K562 (cell line): ENCODE results near the gene AGPAT2. TPM values are rescaled to one million over a fixed set of nuclear protein-coding genes. Genes with fewer than 3 reads are reported as not detected.

Experiments
- GATAD2B ChIP-seq: fragments of 450-650 bp; IDR thresholded peaks from 2 replicates; pipeline ENCODE4 v1.6.1; 2017; ENCODE audit warnings: mild to moderate bottlenecking, borderline replicate concordance
- HDAC3 ChIP-seq: fragments of 450-650 bp; IDR thresholded peaks from 2 replicates; pipeline ENCODE4 v1.6.1; 2018; ENCODE audit warnings: borderline replicate concordance, mild to moderate bottlenecking, moderate library complexity; ENCODE audit not compliant: partially characterized antibody
- KDM1A ChIP-seq, 2 experiments: fragments of 450-650 bp; IDR thresholded peaks; 2 replicates each; pipeline ENCODE4 v1.6.1; 2016; ENCODE audit warnings: mild to moderate bottlenecking in 2 of 2
- MECOM ChIP-seq: fragments of 250-450 bp; sonication (Bioruptor Pico); IDR thresholded peaks from 2 replicates; pipeline ENCODE4 v1.8.0; 2022; ENCODE audit warnings: inconsistent platforms
- NBN ChIP-seq: fragments of 450-650 bp; IDR thresholded peaks from 2 replicates; pipeline ENCODE4 v1.6.1; 2016; ENCODE audit warnings: low read depth, mild to moderate bottlenecking
- NRF1 ChIP-seq, 2 experiments: fragments of 450-650 bp; IDR thresholded peaks in 1 of 2; conservative IDR thresholded peaks in 1 of 2; 2 replicates each; pipeline ENCODE4 v1.6.1; 2014; ENCODE audit warnings: mild to moderate bottlenecking in 2 of 2
- PHF20 ChIP-seq: fragments of 450-650 bp; IDR thresholded peaks from 2 replicates; pipeline ENCODE4 v1.6.1; 2018; ENCODE audit not compliant: partially characterized antibody
- ZKSCAN8 ChIP-seq: fragments of 200-800 bp; sonication (Bioruptor generic); IDR thresholded peaks from 2 replicates; pipeline ENCODE4 v1.6.1; 2016; ENCODE audit warnings: missing genetic modification characterization, missing compliant biosample characterization
- ZNF23 ChIP-seq: fragments of 250-450 bp; sonication (Bioruptor Pico); IDR thresholded peaks from 2 replicates; pipeline ENCODE4 v1.4.0; 2020; ENCODE audit warnings: mild to moderate bottlenecking
- ZNF311 ChIP-seq: fragments of 250-450 bp; sonication (Bioruptor Pico); IDR thresholded peaks from 2 replicates; pipeline ENCODE4 v1.4.0; 2020; ENCODE audit warnings: mild to moderate bottlenecking, moderate library complexity
- ZNF707 ChIP-seq: fragments of 250-450 bp; sonication (Bioruptor Pico); conservative IDR thresholded peaks from 2 replicates; pipeline ENCODE4 v1.8.0; 2022; ENCODE audit warnings: inconsistent platforms, mild to moderate bottlenecking, moderate library complexity
- polyA plus RNA-seq, 8 experiments: library from polyadenylated mRNA; depleted of rRNA in 4 of 8; stranded (reverse) in 5 of 8; unstranded in 3 of 8; fragments of >200 nt; fragmentation: Nextera tagmentation in 2 of 8; fragmentation: Illumina TruSeq in 1 of 8; extraction: Ambion mirVana in 2 of 8; extraction: Trizol in 1 of 8; gene quantifications; 2 replicates each; pipeline versions ENCODE4 v1.2.1 to v1.2.3, GENCODE V29; 2011 to 2014; ENCODE audit warnings: inconsistent platforms in 1 of 8, missing spikeins in 1 of 8
- total RNA-seq, 7 experiments: library from RNA; depleted of rRNA in 6 of 7; stranded (reverse); fragments of >200 nt in 6 of 7; fragmentation: Illumina TruSeq in 2 of 7; extraction: Trizol in 2 of 7; gene quantifications; 2 replicates each; pipeline versions ENCODE4 v1.2.1 to v1.2.3, GENCODE V29; 2011 to 2021; ENCODE audit warnings: low replicate concordance in 1 of 7
- TF ChIP-seq, protein P1 (sequence below): conservative IDR thresholded peaks from 2 replicates; pipeline ENCODE4 v1.6.1; 2011; ENCODE audit warnings: low read depth, mild to moderate bottlenecking, low read length; ENCODE audit not compliant: control insufficient read depth
- TF ChIP-seq, protein P2 (sequence below): fragments of 450-650 bp; formaldehyde crosslinking; IDR thresholded peaks from 2 replicates; pipeline ENCODE4 v1.4.0; 2022; ENCODE audit warnings: missing genetic modification characterization
- TF ChIP-seq, protein P3 (sequence below): fragments of 250-450 bp; sonication (Bioruptor Pico); IDR thresholded peaks from 2 replicates; pipeline ENCODE4 v1.4.0; 2020; ENCODE audit warnings: mild to moderate bottlenecking
- TF ChIP-seq, protein P4 (sequence below), 2 experiments: fragments of 450-650 bp in 1 of 2; sonication (generic) in 1 of 2; formaldehyde crosslinking in 1 of 2; IDR thresholded peaks; 2 replicates each; pipeline versions ENCODE4 v1.7.1 to v1.9.0; 2016 to 2022; ENCODE audit warnings: inconsistent platforms in 1 of 2, mild to moderate bottlenecking in 1 of 2, missing genetic modification reagents in 1 of 2

Gene AGPAT2
- total and polyA plus RNA-seq, 9 of the 15 experiments (the other 6 are each of a cell fraction or from before 2014, with no cell fraction given), result 0.13 to 54.5 (median 23.9) TPM

DNA sequence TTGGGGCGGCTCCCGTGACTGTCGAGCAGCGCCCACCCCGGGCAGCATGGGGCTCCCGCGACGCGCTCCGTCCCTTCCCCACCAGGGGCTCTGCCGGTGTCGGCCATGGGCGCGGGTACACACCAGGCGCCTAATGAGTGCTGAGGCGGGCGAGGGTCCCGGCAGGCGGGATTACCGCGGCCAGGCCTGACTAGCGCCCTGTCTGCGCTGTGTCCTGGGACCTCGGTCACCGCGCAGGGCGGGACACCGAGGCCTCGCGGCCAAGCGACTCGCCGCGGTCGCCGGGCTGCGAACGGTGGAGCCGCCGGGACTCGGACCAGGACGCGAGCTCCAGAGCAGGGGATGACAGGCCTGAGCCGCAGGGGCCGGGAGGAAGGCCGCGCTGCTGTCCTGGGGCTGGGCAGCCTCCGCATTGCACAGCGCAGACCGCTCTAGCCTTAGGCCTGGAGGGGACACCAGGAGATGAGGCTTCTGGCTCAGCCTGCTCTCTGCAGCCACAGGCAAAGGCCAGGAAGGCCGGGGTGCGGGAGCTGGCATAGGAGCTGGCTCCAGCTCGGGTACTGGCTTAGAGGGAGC lies 41.4 kb upstream of the AGPAT2 start (continued):
- TF ChIP-seq HDAC3, result no peak
- TF ChIP-seq ZNF707 (CRISPR knock-in tag), result no peak
- TF ChIP-seq ZKSCAN8 (CRISPR knock-in tag), result peak; percentile 100
- no peak for TF ChIP-seq GATAD2B
- no peak for TF ChIP-seq ZNF23 (CRISPR knock-in tag)
- TF ChIP-seq, protein P1, sequence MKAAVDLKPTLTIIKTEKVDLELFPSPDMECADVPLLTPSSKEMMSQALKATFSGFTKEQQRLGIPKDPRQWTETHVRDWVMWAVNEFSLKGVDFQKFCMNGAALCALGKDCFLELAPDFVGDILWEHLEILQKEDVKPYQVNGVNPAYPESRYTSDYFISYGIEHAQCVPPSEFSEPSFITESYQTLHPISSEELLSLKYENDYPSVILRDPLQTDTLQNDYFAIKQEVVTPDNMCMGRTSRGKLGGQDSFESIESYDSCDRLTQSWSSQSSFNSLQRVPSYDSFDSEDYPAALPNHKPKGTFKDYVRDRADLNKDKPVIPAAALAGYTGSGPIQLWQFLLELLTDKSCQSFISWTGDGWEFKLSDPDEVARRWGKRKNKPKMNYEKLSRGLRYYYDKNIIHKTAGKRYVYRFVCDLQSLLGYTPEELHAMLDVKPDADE, result no peak
- TF ChIP-seq, protein P2, sequence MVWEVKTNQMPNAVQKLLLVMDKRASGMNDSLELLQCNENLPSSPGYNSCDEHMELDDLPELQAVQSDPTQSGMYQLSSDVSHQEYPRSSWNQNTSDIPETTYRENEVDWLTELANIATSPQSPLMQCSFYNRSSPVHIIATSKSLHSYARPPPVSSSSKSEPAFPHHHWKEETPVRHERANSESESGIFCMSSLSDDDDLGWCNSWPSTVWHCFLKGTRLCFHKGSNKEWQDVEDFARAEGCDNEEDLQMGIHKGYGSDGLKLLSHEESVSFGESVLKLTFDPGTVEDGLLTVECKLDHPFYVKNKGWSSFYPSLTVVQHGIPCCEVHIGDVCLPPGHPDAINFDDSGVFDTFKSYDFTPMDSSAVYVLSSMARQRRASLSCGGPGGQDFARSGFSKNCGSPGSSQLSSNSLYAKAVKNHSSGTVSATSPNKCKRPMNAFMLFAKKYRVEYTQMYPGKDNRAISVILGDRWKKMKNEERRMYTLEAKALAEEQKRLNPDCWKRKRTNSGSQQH (CRISPR knock-in tag), result no peak
- TF ChIP-seq, protein P3, sequence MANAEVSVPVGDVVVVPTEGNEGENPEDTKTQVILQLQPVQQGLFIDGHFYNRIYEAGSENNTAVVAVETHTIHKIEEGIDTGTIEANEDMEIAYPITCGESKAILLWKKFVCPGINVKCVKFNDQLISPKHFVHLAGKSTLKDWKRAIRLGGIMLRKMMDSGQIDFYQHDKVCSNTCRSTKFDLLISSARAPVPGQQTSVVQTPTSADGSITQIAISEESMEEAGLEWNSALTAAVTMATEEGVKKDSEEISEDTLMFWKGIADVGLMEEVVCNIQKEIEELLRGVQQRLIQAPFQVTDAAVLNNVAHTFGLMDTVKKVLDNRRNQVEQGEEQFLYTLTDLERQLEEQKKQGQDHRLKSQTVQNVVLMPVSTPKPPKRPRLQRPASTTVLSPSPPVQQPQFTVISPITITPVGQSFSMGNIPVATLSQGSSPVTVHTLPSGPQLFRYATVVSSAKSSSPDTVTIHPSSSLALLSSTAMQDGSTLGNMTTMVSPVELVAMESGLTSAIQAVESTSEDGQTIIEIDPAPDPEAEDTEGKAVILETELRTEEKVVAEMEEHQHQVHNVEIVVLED, result no peak
- TF ChIP-seq NRF1 (conservative IDR thresholded peaks at IDR 0.05 in 1 of 2, IDR thresholded peaks at IDR 0.05 in 1 of 2), result peak; percentile 22 to 36; a peak in 2 of 4 replicates
- TF ChIP-seq, protein P4, sequence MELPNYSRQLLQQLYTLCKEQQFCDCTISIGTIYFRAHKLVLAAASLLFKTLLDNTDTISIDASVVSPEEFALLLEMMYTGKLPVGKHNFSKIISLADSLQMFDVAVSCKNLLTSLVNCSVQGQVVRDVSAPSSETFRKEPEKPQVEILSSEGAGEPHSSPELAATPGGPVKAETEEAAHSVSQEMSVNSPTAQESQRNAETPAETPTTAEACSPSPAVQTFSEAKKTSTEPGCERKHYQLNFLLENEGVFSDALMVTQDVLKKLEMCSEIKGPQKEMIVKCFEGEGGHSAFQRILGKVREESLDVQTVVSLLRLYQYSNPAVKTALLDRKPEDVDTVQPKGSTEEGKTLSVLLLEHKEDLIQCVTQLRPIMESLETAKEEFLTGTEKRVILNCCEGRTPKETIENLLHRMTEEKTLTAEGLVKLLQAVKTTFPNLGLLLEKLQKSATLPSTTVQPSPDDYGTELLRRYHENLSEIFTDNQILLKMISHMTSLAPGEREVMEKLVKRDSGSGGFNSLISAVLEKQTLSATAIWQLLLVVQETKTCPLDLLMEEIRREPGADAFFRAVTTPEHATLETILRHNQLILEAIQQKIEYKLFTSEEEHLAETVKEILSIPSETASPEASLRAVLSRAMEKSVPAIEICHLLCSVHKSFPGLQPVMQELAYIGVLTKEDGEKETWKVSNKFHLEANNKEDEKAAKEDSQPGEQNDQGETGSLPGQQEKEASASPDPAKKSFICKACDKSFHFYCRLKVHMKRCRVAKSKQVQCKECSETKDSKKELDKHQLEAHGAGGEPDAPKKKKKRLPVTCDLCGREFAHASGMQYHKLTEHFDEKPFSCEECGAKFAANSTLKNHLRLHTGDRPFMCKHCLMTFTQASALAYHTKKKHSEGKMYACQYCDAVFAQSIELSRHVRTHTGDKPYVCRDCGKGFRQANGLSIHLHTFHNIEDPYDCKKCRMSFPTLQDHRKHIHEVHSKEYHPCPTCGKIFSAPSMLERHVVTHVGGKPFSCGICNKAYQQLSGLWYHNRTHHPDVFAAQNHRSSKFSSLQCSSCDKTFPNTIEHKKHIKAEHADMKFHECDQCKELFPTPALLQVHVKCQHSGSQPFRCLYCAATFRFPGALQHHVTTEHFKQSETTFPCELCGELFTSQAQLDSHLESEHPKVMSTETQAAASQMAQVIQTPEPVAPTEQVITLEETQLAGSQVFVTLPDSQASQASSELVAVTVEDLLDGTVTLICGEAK (IDR thresholded peaks at IDR 0.05), result peak; percentile 51; the same call in 1 of the 2 replicates
- TF ChIP-seq, protein P4 (CRISPR knock-in tag; IDR thresholded peaks at IDR 0.05), result no peak
- TF ChIP-seq MECOM (CRISPR knock-in tag), result no peak
- TF ChIP-seq ZNF311 (CRISPR knock-in tag), result no peak
- TF ChIP-seq KDM1A (IDR thresholded peaks at IDR 0.05), result no peak
- TF ChIP-seq PHF20, result peak; percentile 14
- no peak for TF ChIP-seq NBN
